Suprapubic skin (tissue), 4 donors: Measurements from ENCODE around the gene FBRSL1.

ENCODE experiments used
- CTCF ChIP-seq, 2 donors: fragments of 200-600 bp in 1 of 2; fragments of 450-650 bp in 1 of 2; sonication (generic) in 1 of 2; IDR thresholded peaks; one replicate each; pipeline ENCODE4 v1.5.1; 2016 to 2019; ENCODE audit warnings: antibody characterized with exemption in 2 of 2, mild to moderate bottlenecking in 1 of 2, moderate library complexity in 1 of 2
- POLR2A ChIP-seq, 2 donors: fragments of 450-650 bp; IDR thresholded peaks; one replicate each; pipeline ENCODE4 v1.6.1; 2017; ENCODE audit warnings: antibody characterized with exemption in 2 of 2, mild to moderate bottlenecking in 2 of 2, moderate library complexity in 2 of 2
- POLR2AphosphoS5 ChIP-seq, 3 donors: sonication (generic); formaldehyde crosslinking; IDR thresholded peaks; one replicate each; pipeline ENCODE4 v1.6.1; 2017; ENCODE audit warnings: antibody characterized with exemption in 3 of 3

DNA sequence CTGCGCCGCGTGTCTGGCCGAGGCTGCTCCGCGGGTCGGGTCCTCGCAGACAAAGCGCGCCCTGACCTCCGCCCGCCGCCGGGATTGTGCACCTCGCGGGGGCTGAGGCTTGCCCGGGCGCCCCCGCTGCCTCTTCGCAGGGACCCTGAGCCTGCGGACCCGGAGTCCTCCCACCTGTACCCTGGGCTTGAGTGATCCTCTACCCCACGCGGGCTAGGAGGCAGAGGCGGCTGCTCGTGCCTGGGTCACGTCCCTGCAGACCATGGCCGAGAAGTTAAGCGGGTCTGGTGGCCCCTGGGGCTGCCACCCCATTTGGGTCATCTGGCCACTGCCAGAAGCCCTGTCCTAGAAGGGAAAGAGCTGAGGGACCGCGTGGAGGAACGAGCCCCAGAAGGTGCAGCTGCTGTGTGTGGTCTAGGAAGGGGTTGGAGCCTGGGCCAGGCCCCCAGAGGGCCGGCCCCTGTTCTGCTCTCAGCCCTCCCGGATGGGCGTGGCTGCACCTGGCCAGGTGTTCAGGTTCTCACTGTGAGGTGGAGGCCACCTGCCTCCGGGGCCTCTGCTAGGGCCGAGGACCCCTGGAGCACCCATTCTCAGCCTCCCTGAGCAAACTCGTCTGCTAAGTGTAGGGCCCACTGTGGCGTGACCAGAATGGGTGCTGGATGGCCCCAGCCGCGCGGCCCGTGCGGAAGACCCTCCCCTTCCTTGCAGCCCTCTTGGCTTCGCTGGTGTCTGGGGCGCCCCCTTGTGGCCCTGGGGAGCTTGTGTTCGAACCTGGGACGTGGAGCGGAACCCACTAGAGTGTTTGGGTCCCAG, 70.9 kb downstream of the FBRSL1 start:
- TF ChIP-seq CTCF (IDR thresholded peaks at IDR 0.05) (peak; percentile 30 to 58), POLR2AphosphoS5 (IDR thresholded peaks at IDR 0.05) (no peak), POLR2A (IDR thresholded peaks at IDR 0.05) (no peak)
